Upper lobe of left lung (tissue), 6 donors: ENCODE results near the gene CDKAL1. TPM values are rescaled to one million over a fixed set of nuclear protein-coding genes. Genes with fewer than 3 reads are reported as not detected.
A peak's percentile ranks its signal among the peaks of the same experiment; 100 is the strongest.

ENCODE experiments used
- ATAC-seq, 2 donors: fragments of 200-7000 bp; cut with Tn5 transposase; one replicate each; pipeline ENCODE4 v1.9.1; 2022; ENCODE audit warnings: mild to moderate bottlenecking in 2 of 2, moderate library complexity in 2 of 2; ENCODE audit not compliant: low FRiP score in 2 of 2
- DNase-seq, 2 donors: peaks; one replicate each; pipeline ENCODE4 v3.0.0-alpha.2; 2019 to 2020
- H3K27ac ChIP-seq, 4 donors: fragments of 200-600 bp; sonication (generic); one replicate each; pipeline ENCODE4 v1.5.1; 2016 to 2019
- H3K27me3 ChIP-seq, 4 donors: fragments of 200-600 bp; sonication (generic); one replicate each; pipeline ENCODE4 v1.5.1; 2017 to 2019
- H3K36me3 ChIP-seq, 4 donors: fragments of 200-600 bp; sonication (generic); one replicate each; pipeline ENCODE4 v1.5.1; 2016 to 2019
- H3K4me1 ChIP-seq, 4 donors: fragments of 200-600 bp; sonication (generic); one replicate each; pipeline ENCODE4 v1.5.1; 2018 to 2019
- H3K4me3 ChIP-seq, 4 donors: fragments of 200-600 bp; sonication (generic); one replicate each; pipeline ENCODE4 v1.5.1; 2017 to 2019; ENCODE audit warnings: mild to moderate bottlenecking in 2 of 4, moderate library complexity in 1 of 4
- H3K9me3 ChIP-seq, 4 donors: fragments of 200-600 bp; sonication (generic); one replicate each; pipeline ENCODE4 v1.5.1; 2018 to 2019
- EP300 ChIP-seq, 4 donors: sonication (generic); formaldehyde crosslinking; IDR thresholded peaks; one replicate each; pipeline ENCODE4 v1.5.1; 2017; ENCODE audit warnings: antibody characterized with exemption in 4 of 4, control low read depth in 2 of 4
- POLR2A ChIP-seq, 4 donors: fragments of 450-650 bp; IDR thresholded peaks; one replicate each; pipeline ENCODE4 v1.5.1; 2016 to 2017; ENCODE audit warnings: antibody characterized with exemption in 4 of 4, mild to moderate bottlenecking in 2 of 4
- POLR2AphosphoS5 ChIP-seq, 2 donors: sonication (generic); formaldehyde crosslinking; IDR thresholded peaks; one replicate each; pipeline ENCODE4 v1.5.1; 2017; ENCODE audit warnings: antibody characterized with exemption in 2 of 2
- WGBS, 2 donors: methylation state at CpG; one replicate each; pipeline ENCODE4 v1.1.5; 2017 to 2018; 5-methylcytosine and 5-hydroxymethylcytosine counted together
- total RNA-seq, 6 donors: library from RNA; depleted of rRNA in 4 of 6; stranded (reverse); fragments of >200 nt in 4 of 6; gene quantifications; one replicate each; pipeline versions ENCODE4 v1.1.0 to v1.2.1, GENCODE V29; 2016 to 2021
- TF ChIP-seq, protein P1 (sequence below), 6 experiments: fragments of 450-650 bp in 4 of 6; fragments of 200-600 bp in 2 of 6; sonication (generic) in 2 of 6; IDR thresholded peaks; one replicate each; pipeline ENCODE4 v1.5.1; 2016 to 2019; ENCODE audit warnings: antibody characterized with exemption in 6 of 6
- donor health status: DM: no; HTN: no; CAD: no; lungs with moderate emphysema.
- donor health status: DM: no; HTN: yes; CAD: no; lungs with severe emphysema.

CDKAL1 gene
- total RNA-seq, 6 donors from 2014 or later, result 9.4 to 22.6 (median 13.8) TPM

GRCh38 chr6:20696676-20697075 lies 162.4 kb downstream of the CDKAL1 start:
- Histone ChIP-seq H3K27ac (no peak overlapping the region), H3K4me1 (peaks cover 0 to 4% (median 3%) of the 10 kb centered on the region in 4 donors), H3K4me3 (no peak overlapping the region), H3K36me3 (no peaks in the 10 kb centered on the region), H3K9me3 (no peaks in the 10 kb centered on the region), H3K27me3 (no peaks in the 10 kb centered on the region)
- TF ChIP-seq POLR2AphosphoS5 (IDR thresholded peaks at IDR 0.05) (no peak), EP300 (IDR thresholded peaks at IDR 0.05) (no peak), POLR2A (IDR thresholded peaks at IDR 0.05) (no peak)
- TF ChIP-seq, protein P1, sequence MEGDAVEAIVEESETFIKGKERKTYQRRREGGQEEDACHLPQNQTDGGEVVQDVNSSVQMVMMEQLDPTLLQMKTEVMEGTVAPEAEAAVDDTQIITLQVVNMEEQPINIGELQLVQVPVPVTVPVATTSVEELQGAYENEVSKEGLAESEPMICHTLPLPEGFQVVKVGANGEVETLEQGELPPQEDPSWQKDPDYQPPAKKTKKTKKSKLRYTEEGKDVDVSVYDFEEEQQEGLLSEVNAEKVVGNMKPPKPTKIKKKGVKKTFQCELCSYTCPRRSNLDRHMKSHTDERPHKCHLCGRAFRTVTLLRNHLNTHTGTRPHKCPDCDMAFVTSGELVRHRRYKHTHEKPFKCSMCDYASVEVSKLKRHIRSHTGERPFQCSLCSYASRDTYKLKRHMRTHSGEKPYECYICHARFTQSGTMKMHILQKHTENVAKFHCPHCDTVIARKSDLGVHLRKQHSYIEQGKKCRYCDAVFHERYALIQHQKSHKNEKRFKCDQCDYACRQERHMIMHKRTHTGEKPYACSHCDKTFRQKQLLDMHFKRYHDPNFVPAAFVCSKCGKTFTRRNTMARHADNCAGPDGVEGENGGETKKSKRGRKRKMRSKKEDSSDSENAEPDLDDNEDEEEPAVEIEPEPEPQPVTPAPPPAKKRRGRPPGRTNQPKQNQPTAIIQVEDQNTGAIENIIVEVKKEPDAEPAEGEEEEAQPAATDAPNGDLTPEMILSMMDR (IDR thresholded peaks at IDR 0.05), result no peak
- whole genome bisulfite sequencing, 2 donors, result 90 to 99% methylated on average over 3 of the region's 3 CpGs
- no peak for ATAC-seq
- DNase-seq, result no peak

- no peak for TF ChIP-seq EP300 (IDR thresholded peaks at IDR 0.05)
- no peak for TF ChIP-seq POLR2AphosphoS5 (IDR thresholded peaks at IDR 0.05)
- TF ChIP-seq, protein P1 (IDR thresholded peaks at IDR 0.05), result no peak
- no peak for TF ChIP-seq POLR2A (IDR thresholded peaks at IDR 0.05)
- H3K4me3 ChIP-seq, result no peak overlapping the region
- no peak overlapping the region for H3K27ac ChIP-seq
- ATAC-seq (no peak), DNase-seq (no peak)
- no peaks in the 10 kb centered on the region for H3K27me3 ChIP-seq
- no peaks in the 10 kb centered on the region for H3K36me3 ChIP-seq
- peaks cover 0 to 3% (median 0%) of the 10 kb centered on the region in 4 donors for H3K4me1 ChIP-seq
- 91 to 96% methylated on average over 1 of the region's 1 CpG for WGBS, 2 donors
- no peaks in the 10 kb centered on the region for H3K9me3 ChIP-seq
These were observed 164.4 kb downstream of the CDKAL1 start for GRCh38 chr6:20698675-20699074.

DNA sequence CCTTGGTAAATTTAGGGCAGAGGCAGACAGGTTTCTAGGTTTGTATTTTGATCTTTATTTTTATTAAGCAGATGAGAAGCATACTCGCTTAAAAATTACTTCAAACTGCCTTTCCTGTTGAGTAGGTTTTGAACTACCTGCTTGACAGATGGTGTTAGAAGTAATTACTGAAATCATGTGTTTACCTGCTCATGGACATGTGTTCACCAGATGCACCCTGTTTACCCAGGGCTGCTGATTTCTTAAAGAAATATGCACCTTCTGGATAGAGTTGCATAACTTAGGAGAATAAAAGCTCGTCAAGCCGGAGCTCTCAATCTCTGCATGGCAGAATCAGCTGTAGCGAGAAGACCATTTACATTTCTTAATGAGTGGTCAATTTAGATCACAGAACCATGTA lies 165.1 kb downstream of the CDKAL1 start:
- H3K9me3 ChIP-seq, result no peaks in the 10 kb centered on the region
- no peak for DNase-seq
- H3K36me3 ChIP-seq, result no peaks in the 10 kb centered on the region
- ATAC-seq, result no peak
- H3K27me3 ChIP-seq, result no peaks in the 10 kb centered on the region
- H3K4me1 ChIP-seq, result peaks cover 0 to 3% (median 0%) of the 10 kb centered on the region in 4 donors
- H3K4me3 ChIP-seq, result no peak overlapping the region
- no peak overlapping the region for H3K27ac ChIP-seq
- 77 to 90% methylated on average over 4 of the region's 4 CpGs for WGBS, 2 donors
- TF ChIP-seq, protein P1 (IDR thresholded peaks at IDR 0.05), result no peak
- no peak for TF ChIP-seq EP300 (IDR thresholded peaks at IDR 0.05)
- TF ChIP-seq POLR2A (IDR thresholded peaks at IDR 0.05), result no peak
- no peak for TF ChIP-seq POLR2AphosphoS5 (IDR thresholded peaks at IDR 0.05)

DNA sequence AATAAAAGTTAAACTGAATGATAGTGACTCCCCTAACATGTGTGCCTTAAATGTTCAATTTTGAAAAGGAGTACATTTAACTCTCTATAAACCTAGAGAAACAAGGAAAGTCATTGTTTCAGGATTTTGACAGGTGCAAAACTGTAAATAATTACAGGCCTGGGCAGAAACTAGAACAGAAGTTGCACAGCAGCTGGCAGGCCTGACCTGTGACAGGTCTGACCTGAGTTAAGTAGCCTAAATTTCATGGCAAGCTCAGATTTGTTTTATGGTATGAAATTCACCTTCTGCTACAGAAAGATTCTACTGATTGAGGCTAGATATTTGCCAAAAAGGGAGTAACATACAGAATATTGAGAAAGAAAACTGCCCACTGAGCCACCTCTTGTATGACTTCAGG lies 166.1 kb downstream of the CDKAL1 start:
- Histone ChIP-seq H3K27me3 (no peaks in the 10 kb centered on the region), H3K4me3 (no peak overlapping the region), H3K36me3 (no peaks in the 10 kb centered on the region), H3K9me3 (no peaks in the 10 kb centered on the region), H3K27ac (no peak overlapping the region), H3K4me1 (peaks cover 0 to 3% (median 0%) of the 10 kb centered on the region in 4 donors)
- no peak for DNase-seq
- ATAC-seq, result no peak
- TF ChIP-seq EP300 (IDR thresholded peaks at IDR 0.05), result no peak
- no peak for TF ChIP-seq POLR2A (IDR thresholded peaks at IDR 0.05)
- TF ChIP-seq, protein P1 (IDR thresholded peaks at IDR 0.05), result no peak
- TF ChIP-seq POLR2AphosphoS5 (IDR thresholded peaks at IDR 0.05), result no peak

- H3K27ac ChIP-seq, result no peak overlapping the region
- peak in 1 of 2 donors; percentile 29 for DNase-seq
- H3K9me3 ChIP-seq, result no peaks in the 10 kb centered on the region
- H3K4me3 ChIP-seq, result no peak overlapping the region
- H3K4me1 ChIP-seq, result peaks cover 0 to 3% (median under 1%) of the 10 kb centered on the region in 4 donors
- H3K36me3 ChIP-seq, result no peaks in the 10 kb centered on the region
- WGBS, 2 donors, result 98% methylated on average over 12 to 13 of the region's 13 CpGs
- TF ChIP-seq EP300 (IDR thresholded peaks at IDR 0.05) (no peak), POLR2AphosphoS5 (IDR thresholded peaks at IDR 0.05) (no peak)
- TF ChIP-seq, protein P1 (IDR thresholded peaks at IDR 0.05), result no peak
- H3K27me3 ChIP-seq, result no peaks in the 10 kb centered on the region
- no peak for ATAC-seq
These were observed 168.1 kb downstream of the CDKAL1 start for GRCh38 chr6:20702366-20702765.
